ENCODE results near the gene MED9. TPM values are rescaled to one million over a fixed set of nuclear protein-coding genes. Genes with fewer than 3 reads are reported as not detected.

MED9 gene
- total RNA-seq, 2 experiments from 2014 or later, result 21.8 to 27.5 TPM

DNA sequence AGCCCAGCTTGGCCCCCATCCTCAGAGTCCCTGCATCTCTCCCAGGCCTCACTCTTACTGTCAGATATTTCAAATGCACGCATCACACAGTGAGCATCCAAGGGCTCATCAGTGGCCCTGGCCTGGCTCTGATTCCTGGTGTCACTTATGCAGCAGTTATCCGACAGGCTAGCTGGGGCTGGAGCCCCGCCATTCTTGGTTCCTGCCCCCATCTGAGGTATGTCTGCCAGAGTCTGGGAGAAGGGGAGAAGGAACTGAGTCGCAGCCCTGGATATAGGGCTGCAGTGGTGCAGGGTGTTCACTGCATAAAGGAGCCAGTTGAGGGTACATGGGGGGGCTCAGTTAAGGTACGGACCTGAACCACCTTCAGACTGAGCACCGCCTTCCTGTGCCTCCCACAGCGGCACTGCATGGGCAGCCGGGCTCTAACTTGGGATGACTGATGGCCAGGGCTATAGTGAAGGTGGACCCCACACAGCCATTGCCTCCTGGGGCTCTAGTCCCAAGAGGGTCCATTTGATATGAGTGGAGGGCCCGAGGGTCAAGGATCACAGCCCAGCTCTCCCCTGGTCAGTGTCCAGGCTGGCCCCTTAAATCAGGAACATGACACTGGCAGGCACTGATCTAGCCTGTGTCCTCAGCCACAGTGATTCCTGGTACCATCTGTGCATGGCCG, 21.2 kb downstream of the MED9 start:
- no peak overlapping the region for H3K4me2 ChIP-seq (ENCODE audit: low read length)
- H3K9me3 ChIP-seq (ENCODE audit: low read length), result no peaks in the 10 kb centered on the region
- intact Hi-C loops (cut with micrococcal nuclease; ENCODE audit: unreplicated experiment), result no loop called here
- BruUV-seq (replicated peaks), result no TSS peak
- peaks cover 3% of the 10 kb centered on the region; the same call in 1 of the 2 replicates for H3K36me3 ChIP-seq (ENCODE audit: insufficient read depth, low read length)
- peaks cover 10% of the 10 kb centered on the region for H3K4me1 ChIP-seq (ENCODE audit: insufficient read depth, low read length, poor library complexity, severe bottlenecking)
- no peak overlapping the region for H3K27ac ChIP-seq (ENCODE audit: low read depth, low read length, poor library complexity, severe bottlenecking)
- no peaks in the 10 kb centered on the region; the same call in 1 of the 2 replicates for H4K20me1 ChIP-seq (ENCODE audit: insufficient read depth, low read length)
- DNase-seq (ENCODE audit: low spot score), result no peak
- H3K79me2 ChIP-seq (ENCODE audit: insufficient read depth, low read depth, low read length), result no peaks in the 10 kb centered on the region
- TF ChIP-seq, protein P1, sequence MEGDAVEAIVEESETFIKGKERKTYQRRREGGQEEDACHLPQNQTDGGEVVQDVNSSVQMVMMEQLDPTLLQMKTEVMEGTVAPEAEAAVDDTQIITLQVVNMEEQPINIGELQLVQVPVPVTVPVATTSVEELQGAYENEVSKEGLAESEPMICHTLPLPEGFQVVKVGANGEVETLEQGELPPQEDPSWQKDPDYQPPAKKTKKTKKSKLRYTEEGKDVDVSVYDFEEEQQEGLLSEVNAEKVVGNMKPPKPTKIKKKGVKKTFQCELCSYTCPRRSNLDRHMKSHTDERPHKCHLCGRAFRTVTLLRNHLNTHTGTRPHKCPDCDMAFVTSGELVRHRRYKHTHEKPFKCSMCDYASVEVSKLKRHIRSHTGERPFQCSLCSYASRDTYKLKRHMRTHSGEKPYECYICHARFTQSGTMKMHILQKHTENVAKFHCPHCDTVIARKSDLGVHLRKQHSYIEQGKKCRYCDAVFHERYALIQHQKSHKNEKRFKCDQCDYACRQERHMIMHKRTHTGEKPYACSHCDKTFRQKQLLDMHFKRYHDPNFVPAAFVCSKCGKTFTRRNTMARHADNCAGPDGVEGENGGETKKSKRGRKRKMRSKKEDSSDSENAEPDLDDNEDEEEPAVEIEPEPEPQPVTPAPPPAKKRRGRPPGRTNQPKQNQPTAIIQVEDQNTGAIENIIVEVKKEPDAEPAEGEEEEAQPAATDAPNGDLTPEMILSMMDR (conservative IDR thresholded peaks at IDR 0.05; ENCODE audit: low read length), result no peak
- TF ChIP-seq EZH2phosphoT487 (IDR thresholded peaks at IDR 0.05; ENCODE audit: borderline replicate concordance, low read depth, low read length), result no peak
- no peak overlapping the region for H3K4me3 ChIP-seq (ENCODE audit: low read depth, low read length, poor library complexity, severe bottlenecking)
- H2AFZ ChIP-seq (ENCODE audit: low read length), result no peak overlapping the region
- CTCF ChIA-PET (ENCODE audit: unreplicated experiment), result no interaction called here
- H3K9me2 ChIP-seq (ENCODE audit: insufficient read depth, low read length), result no peaks in the 10 kb centered on the region
- POLR2A ChIA-PET, result interaction anchor here (1.2 kb wide), 1 partner anchor 93 kb away, joined by 3 read pairs; the partner anchor contains the start of gene PEMT

DNA sequence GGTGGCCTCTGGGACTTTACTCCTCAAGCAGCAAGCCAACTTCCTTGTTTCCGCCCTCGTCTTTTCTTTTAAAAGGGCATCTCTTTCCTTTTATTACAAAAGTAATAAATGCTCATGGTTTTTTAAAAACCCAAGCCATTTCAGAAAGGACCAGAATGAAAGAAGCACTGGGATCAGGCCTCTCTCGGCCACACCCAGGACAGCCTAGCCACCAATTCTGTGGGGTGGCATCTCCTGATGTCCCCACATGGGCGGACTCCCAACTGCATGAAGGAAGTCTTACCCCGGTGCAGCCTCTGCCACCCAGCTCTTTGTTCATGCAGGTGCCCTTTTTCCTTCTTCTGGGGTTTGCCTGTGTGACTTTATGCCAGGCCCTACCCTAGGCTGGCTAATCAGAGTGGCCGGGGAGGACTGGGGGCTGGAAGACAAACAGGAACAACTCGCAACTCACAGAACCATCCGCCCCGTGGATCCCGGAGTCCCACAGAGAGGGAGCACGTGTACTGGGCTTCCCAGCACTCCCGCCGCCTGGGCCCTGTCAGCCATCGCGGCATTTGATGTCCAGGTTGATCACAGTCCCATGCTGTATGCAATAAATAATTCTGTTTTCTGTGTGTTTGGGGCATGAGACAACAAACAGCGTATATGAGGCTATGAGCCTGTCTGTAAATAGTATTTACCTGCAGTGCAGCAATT, 22.0 kb downstream of the MED9 start:
- ChIA-PET CTCF (ENCODE audit: unreplicated experiment) (no interaction called here), POLR2A (no interaction called here)
- H3K4me1 ChIP-seq (ENCODE audit: insufficient read depth, low read length, poor library complexity, severe bottlenecking), result peaks cover 10% of the 10 kb centered on the region
- intact Hi-C loops (cut with micrococcal nuclease; ENCODE audit: unreplicated experiment), result no loop called here
- no peak overlapping the region for H3K4me2 ChIP-seq (ENCODE audit: low read length)
- TF ChIP-seq, protein P1 (conservative IDR thresholded peaks at IDR 0.05; ENCODE audit: low read length), result no peak
- no peak for TF ChIP-seq EZH2phosphoT487 (IDR thresholded peaks at IDR 0.05; ENCODE audit: borderline replicate concordance, low read depth, low read length)
- DNase-seq (ENCODE audit: low spot score), result no peak
- H2AFZ ChIP-seq (ENCODE audit: low read length), result no peak overlapping the region
- H3K9me2 ChIP-seq (ENCODE audit: insufficient read depth, low read length), result no peaks in the 10 kb centered on the region
- H3K79me2 ChIP-seq (ENCODE audit: insufficient read depth, low read depth, low read length), result no peaks in the 10 kb centered on the region
- H3K4me3 ChIP-seq (ENCODE audit: low read depth, low read length, poor library complexity, severe bottlenecking), result no peak overlapping the region
- H4K20me1 ChIP-seq (ENCODE audit: insufficient read depth, low read length), result no peaks in the 10 kb centered on the region; the same call in 1 of the 2 replicates
- no peaks in the 10 kb centered on the region for H3K9me3 ChIP-seq (ENCODE audit: low read length)
- H3K36me3 ChIP-seq (ENCODE audit: insufficient read depth, low read length), result no peaks in the 10 kb centered on the region
- H3K27ac ChIP-seq (ENCODE audit: low read depth, low read length, poor library complexity, severe bottlenecking), result no peak overlapping the region
- BruUV-seq (replicated peaks), result no TSS peak

All from OCI-LY7 (cell line).